Raji (cell line): ENCODE data around the gene STK39.

Experiments
- POLR2A ChIP-seq: IDR thresholded peaks from 2 replicates; pipeline ENCODE4 v1.6.1; 2011; ENCODE audit warnings: low read depth, low read length, control low read depth; ENCODE audit not compliant: insufficient read depth

Gene STK39

DNA sequence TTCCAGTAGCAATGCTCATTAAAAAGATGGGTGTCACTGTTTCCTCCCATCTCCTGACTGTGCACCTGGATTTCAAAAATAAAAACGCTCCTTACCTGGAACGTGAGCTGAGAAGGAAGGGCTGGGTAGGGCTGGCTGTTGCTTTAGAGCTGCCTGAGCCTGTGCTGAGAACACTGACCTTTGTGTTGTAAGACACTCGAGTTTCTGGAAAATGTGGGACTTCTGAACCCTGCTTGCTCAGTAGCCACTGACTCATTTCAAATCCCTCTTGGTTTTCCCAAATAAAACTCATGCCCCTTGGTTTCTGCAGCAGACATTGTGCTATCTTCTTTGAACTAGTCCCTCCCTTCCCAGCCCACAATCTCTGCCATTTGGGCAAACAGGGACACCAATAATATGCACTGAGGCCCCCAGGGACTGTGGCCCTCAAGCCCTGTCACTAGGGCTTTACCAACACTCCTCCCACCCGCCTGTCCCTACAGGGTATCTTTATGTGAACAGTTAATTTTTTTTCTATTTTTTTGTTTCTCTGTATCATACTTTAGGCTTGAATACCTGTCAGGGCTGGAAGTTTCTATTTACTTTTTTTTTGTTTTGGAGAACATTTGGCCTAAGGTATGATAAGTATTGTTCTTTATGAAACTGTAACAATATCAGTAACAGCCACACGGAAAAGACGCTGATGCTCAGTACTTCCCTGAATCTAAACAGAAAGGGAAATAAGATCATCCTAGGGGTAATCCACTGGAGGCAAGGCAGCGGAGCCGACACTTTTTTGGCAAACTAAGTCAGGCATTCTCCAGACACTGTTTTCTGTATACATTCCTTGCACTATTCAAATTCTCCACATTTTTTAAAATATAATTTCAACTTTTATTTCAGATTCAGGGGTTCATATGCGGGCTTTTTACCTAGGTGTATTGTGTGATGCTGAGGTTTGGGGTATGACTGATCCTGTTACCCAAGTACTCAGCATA, 280.2 kb downstream of the STK39 start:
- TF ChIP-seq POLR2A: no peak

DNA sequence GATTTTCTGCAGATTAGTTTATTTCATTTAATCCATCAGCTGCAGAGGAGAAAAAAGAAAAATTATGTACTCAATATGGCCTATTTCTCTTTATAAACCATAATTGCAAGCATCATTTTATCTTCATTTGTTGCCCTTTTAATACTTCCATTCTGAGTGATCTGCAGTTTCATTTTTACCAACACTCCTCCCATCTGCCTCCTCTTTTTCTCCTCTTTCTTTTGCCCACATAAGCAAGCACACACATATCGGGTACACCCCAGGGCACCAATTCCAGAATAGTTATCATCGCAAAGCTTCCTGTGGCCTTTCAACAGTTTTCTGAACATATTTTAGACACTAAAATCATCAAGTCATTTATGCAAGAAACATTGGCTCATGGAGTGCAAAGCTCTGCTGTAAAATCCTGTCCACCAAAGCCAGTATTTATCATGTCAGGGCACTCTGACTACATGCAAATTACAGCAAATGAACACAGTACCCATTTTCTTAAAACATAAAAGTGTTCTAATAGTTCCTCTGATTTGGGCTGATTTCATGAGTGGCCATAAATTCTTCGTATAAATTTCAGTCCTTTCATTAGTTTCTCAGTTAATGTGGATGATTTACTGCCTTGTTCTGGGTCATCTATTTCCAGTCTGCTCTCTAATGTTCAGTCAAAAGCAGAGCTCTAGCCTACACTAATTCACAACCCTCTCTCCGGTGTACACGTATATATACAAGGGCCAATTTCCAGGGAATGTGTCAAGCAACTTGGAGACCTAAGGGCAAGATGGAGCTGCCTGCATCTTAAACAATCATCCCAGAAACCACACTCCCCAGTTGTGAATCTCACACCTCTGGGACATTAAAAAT, 281.3 kb downstream of the STK39 start:
- TF ChIP-seq POLR2A: no peak

DNA sequence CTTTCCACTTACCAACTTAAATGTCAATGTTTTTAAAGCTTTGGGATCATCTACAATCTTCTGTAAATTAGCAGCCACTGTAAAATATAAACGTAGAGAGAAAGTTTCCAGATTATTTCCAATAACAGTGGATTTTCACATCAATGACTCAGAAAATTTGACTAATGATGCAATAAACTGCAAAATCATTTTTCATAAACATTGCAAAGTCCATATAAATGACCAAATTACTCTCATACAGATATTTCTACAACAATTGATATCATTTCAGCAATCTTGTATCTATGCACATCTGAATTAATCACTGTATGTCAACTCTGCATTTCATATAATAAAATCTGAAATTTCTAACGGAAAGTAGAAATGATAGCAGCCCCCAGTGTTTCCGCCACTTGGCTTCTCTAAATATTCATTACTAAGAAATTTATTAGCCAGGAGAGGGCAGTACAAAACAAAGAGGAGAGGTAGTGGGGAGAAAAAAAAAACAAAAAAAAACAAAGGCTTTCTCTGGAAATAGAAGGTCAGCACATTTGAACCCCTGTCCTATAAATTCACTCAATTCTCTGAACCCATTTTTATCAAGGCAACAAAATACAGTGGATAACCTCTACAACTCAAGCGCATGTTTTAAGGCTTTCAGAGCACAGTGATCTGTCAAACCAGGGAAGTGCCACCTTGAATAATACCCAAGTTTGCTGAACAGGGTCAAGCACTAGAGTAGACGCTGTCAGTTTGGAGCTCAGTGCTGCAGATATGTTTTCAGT, 282.6 kb downstream of the STK39 start:
- TF ChIP-seq POLR2A: no peak

DNA sequence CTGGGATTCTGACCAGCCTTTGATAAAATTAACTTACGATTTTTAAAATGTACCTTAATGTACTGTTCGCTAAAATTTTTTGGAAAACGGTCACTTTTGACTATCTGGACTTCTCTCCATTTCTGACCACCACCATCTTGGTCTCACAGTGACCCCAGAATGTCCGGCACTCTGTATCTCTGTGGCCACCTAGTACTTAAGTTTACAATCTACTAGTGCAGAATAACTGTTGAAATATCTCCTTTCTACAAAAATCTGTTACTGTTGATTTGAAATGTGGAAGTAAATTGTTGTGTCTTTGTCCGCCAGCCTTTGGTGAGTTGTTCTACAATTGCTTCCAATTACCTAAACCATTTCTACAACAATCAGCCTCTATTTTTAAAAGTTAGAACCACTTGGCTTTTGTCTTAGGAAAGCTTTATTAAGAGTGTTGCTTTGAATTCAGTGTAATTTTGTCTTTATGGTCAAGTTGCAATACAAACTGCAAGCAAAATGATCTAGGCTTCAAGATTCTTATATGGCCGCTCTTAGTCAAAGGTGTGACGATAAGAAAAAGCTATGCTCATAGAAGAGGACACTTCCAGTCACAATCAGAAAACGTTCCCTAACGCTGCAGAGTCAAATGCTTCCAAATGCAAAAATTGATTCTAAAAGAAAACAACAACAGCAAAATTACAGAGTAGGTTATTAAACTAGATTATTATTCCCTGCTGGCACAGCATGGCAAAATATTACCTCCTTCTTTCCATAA, 283.3 kb downstream of the STK39 start:
- TF ChIP-seq POLR2A: no peak

DNA sequence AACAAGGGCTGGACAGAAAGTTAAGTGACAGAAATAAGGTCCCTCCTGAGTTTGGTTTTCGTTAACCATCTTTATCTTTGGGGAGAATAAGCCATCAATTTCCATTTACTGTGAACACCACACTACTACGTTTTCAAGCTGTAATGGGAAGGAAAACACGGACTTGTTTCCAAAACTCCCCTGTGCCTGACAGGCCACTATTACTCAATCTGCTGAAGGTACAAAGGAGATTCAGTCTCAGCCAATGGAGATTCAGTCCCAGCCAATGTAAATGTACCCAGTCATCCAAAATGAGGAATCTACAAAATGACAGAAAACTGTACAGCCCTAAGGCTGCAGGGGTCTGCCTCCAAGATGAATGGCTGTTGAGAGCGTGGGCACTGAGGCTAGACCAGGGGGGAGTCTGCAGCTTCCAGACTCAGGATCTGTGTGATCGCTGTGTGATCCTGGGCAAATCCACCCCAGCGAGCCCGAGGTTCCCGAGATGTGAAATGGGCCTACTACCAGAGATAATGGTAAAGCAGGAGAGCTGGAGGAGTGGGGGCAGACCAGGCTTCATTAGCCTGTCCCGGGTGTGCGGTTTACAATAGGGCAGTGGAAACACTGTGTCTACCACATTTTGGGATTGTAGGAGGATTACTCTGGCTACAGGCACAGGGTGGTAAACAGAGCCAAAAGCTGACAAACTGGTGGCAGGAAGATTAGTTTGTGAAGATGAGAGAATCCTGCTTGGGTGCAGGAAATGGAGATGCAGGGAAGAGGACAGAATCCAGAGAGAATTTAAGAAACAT, 284.8 kb downstream of the STK39 start:
- no peak for TF ChIP-seq POLR2A

DNA sequence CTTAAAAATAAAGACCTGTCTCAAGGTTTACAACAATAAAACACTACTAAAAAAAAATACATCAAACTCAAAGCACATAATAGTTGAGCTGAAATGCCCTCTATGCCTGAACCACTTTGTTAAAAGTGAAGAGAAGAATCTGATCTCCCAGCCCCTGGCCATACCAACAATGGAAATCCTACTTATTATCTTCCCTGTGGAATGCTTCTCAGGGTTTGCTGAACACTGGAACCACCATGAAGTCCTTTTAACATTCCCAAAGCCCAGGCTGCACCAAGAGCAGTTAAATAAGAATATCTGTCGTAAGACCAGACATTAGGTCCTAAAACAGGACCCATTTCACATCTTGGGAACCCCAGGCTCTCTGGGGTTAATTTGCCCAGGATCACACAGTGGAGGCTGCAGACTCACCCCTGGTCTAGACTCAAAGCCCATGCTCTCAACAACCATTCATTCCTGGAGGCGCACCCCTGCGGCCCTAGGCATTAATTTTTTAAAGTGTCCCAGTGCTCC, 285.8 kb downstream of the STK39 start:
- no peak for TF ChIP-seq POLR2A

DNA sequence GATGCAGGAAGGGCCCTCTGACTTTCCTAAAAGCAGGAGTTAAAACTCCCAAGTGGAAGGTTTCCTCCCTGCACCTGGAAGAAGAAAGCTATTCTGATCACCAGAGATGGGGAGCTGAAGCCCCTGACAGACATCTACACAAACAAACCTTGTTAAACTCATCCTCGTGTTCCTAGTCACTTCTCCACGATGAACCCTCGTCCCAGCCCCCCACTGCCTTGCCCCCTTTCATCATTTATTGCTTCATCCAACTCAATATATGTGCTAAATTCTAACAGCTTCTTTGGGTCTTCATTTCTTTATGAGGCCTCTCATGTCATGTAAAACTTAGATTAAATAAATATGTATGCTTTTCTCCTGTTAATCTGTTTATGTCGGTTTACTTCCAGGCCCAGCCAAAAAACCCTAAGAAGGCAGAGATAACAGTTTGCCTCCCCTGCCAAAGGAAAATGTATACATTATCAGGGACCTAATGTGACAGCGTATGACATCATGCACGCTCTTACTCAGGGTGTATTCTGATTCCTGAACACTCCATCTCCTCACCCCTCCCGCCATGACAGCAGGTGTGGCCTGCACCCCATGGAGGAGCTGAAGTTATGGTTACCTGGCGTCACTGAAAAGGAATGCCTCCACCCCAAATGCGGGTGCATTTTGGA, 287.2 kb downstream of the STK39 start:
- no peak for TF ChIP-seq POLR2A

DNA sequence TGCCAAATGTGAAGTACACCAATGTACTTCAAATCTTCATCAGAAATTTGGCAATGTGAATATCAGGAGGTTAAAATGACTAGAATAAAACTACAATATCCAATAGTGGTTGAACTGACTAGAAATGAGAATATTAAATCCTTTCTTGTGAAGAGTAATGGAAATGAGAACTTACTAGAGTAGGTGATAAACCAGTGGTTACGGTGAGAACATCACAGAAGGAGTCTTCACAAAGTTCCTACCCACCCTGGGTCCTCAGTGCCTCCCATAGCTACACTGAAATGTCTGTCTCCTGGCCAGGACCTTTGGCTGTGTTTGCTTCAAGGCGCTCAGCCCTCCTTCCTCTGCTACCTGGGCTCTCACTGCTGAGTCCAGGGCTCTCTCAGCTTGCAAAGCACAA, 289.7 kb downstream of the STK39 start:
- TF ChIP-seq POLR2A: no peak

DNA sequence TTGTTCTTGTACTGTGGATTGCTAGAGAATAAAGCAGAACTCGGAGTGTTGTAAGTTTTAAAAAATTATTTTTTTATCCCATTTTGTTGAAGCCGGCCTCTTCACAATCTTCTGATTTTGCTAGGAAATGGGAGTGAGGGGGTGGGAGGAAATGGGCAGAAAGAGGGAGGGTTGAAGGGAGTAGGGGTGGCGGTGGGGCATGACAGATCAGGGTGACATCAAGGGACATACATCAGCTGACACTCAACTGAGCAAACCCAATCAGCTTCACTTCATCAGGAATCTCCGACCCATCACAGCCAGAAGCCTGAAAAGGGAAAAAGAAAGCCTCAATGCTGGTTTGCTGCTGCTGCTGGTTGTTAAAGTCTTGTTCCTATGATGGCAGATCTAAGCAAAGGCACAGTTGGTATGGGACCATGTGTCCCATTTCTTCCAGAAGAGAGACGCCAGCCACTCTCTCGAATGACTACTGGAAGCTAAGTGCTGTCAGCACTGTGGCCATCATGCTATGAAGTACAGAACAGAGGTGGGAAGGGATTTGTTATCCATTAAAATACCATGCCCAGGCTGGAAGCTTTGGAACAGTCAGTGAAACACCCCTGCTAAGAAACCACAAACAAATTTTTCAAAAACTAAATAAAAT, 292.0 kb downstream of the STK39 start:
- TF ChIP-seq POLR2A: no peak

DNA sequence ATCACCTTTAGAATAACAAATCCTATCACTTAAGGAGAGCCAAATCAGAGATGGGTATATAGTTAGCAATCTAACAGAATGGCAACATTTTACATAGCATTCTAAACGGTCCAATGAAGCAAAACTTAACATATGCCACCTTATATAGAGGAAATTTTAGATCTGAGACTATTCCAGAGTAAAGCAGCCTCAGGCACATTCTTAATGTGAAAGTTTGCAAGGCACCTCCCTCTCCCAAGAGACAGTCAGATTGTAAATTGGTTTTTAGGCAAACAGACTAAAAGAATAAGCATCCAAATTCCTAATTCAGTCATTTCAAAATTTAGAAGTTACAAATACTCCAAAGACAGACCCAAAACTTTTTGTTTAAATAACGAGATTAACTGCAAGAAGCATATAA, 292.9 kb downstream of the STK39 start:
- no peak for TF ChIP-seq POLR2A

DNA sequence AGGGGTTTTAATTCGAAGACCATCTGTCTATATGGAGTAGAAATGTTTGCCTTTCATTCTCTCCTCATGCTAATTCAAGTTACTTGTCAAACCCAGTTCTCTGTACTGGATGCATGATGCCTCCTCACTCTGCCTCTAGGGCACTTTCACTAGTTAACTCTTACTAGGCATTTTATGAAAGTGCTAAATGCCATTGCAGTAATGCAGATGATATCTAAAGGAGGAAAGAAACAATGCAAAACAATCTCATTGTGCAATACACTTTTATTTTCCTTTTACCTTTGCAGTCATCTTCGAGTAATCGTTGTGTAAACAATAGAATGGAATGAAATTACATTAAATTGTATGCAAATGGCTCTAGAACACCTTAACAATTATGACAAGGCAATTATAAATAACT, 293.6 kb downstream of the STK39 start:
- TF ChIP-seq POLR2A: no peak

DNA sequence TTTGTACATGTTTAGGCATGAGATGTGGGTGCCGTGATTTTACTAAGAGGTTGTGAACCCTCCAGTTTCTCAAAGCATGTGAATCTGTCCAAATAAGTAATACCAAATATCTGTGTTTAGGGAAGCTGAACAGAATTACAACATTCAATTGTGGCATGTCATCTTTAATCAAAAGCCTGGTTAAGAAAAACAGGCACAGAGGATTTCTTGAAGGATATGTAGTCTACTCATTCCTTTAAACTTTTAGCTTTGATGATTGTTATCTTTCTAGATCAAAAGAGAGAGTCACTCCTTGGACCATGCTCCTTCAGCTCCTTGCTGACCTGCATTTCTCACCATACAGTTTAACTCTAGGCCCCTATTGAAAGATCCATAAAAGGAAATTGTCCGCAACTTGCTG, 296.8 kb downstream of the STK39 start:
- no peak for TF ChIP-seq POLR2A

DNA sequence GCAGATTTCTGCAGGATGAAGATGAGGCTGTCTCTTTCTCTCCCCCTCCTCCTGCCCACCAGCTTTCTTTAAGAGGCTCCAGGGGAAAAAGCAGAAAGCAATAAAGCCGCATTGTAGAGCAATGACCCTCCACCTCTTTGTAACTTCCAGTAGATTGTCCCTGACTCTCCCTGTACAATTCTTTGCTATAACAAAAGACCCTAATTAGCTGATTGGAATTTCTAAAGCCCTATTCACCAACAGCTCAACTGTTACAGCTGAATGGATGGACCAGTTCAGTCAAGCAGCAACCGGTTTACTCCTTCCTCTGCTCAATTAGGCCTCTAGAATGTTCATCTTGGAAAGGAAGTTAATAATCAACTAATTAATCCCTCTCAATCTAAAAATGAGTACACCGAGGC, 301.0 kb downstream of the STK39 start:
- TF ChIP-seq POLR2A: no peak
